GM21528 (cell line): Measurements from ENCODE around the gene ALDH1A3.

ENCODE experiments used
- ATAC-seq: cut with Tn5 transposase; IDR thresholded peaks from one replicate; pipeline ENCODE4 v1.9.1; 2021; ENCODE audit warnings: mild to moderate bottlenecking, moderate library complexity; ENCODE audit not compliant: unreplicated experiment, low FRiP score

Gene ALDH1A3

GRCh38 chr15:100900795-100901169, 21.2 kb downstream of the ALDH1A3 start:
- no peak for ATAC-seq

GRCh38 chr15:100901296-100901695, 21.7 kb downstream of the ALDH1A3 start:
- no peak for ATAC-seq

- ATAC-seq, result no peak
Measured at GRCh38 chr15:100901702-100902435, 22.2 kb downstream of the ALDH1A3 start.

GRCh38 chr15:100902436-100903167, 23.0 kb downstream of the ALDH1A3 start:
- ATAC-seq, result no peak

- no peak for ATAC-seq
Measured at GRCh38 chr15:100903168-100903554, 23.5 kb downstream of the ALDH1A3 start.

GRCh38 chr15:100905850-100906249, 26.2 kb downstream of the ALDH1A3 start:
- ATAC-seq, result no peak

GRCh38 chr15:100908466-100908865, 28.8 kb downstream of the ALDH1A3 start:
- ATAC-seq, result no peak

GRCh38 chr15:100909565-100909964, 29.9 kb downstream of the ALDH1A3 start:
- no peak for ATAC-seq

- ATAC-seq, result no peak
Measured at GRCh38 chr15:100909989-100910955, 30.6 kb downstream of the ALDH1A3 start.

- ATAC-seq, result no peak
Measured at GRCh38 chr15:100911086-100911485, 31.5 kb downstream of the ALDH1A3 start.

GRCh38 chr15:100913961-100914360, 34.3 kb downstream of the ALDH1A3 start:
- no peak for ATAC-seq

GRCh38 chr15:100914876-100915275, 35.2 kb downstream of the ALDH1A3 start:
- ATAC-seq, result no peak

GRCh38 chr15:100918034-100918689, 38.5 kb downstream of the ALDH1A3 start:
- peak; percentile 68 for ATAC-seq

- no peak for ATAC-seq
Measured at GRCh38 chr15:100918690-100919480, 39.3 kb downstream of the ALDH1A3 start, which contains the start of gene LRRK1. LRRK1 (plus strand) TSS chr15:100919357; CDS start chr15:100924633, 5,276 bp downstream.

GRCh38 chr15:100919481-100920405, 40.1 kb downstream of the ALDH1A3 start:
- ATAC-seq, result no peak

GRCh38 chr15:100920516-100921135, 41.0 kb downstream of the ALDH1A3 start:
- no peak for ATAC-seq

- peak; percentile 22 for ATAC-seq
Measured at GRCh38 chr15:100922192-100923040, 42.8 kb downstream of the ALDH1A3 start.
